NK-92 (cell line): ENCODE results near the gene NDUFAB1.
"Not testable (repeated sequence)": the region's sequence is repeated elsewhere in the genome, so short reads cannot be mapped to it uniquely, and the experiment has no call there.

ENCODE experiments used
- DNase-seq: peaks from one replicate; lab custom pipeline; 2025; ENCODE audit not compliant: unreplicated experiment; lab: John Stamatoyannopoulos, UW

NDUFAB1 gene

GRCh38 chr16:23595951-23596720 is at the start of gene NDUFAB1:
Gene NDUFAB1, minus strand, starts transcription at chr16:23596316. Its CDS starts 26 bp downstream, at chr16:23596290.
- DNase-seq, result peak; percentile 16

GRCh38 chr16:23642246-23642774 is 46.2 kb upstream of the NDUFAB1 start:
- DNase-seq, result no peak

GRCh38 chr16:23640931-23641765 is 45.0 kb upstream of the NDUFAB1 start, which contains the start of the genes DCTN5 and PALB2:
Gene DCTN5, plus strand, starts transcription at chr16:23641466. Its CDS starts 77 bp downstream, at chr16:23641543.
Gene PALB2, minus strand, starts transcription at chr16:23641310. Its CDS starts 153 bp downstream, at chr16:23641157.
- peak; percentile 25 for DNase-seq

- DNase-seq, result no peak
Observed at GRCh38 chr16:23640615-23640930, 44.5 kb upstream of the NDUFAB1 start.

- no peak for DNase-seq
Observed at GRCh38 chr16:23635958-23636357, 39.8 kb upstream of the NDUFAB1 start.

- DNase-seq, result no peak
Observed at GRCh38 chr16:23634461-23635036, 38.4 kb upstream of the NDUFAB1 start.

GRCh38 chr16:23631874-23632273 is 35.8 kb upstream of the NDUFAB1 start:
- not testable (repeated sequence) for DNase-seq

GRCh38 chr16:23629516-23629915 is 33.4 kb upstream of the NDUFAB1 start:
- no peak for DNase-seq

- no peak for DNase-seq
Observed at GRCh38 chr16:23624092-23624491, 28.0 kb upstream of the NDUFAB1 start.

GRCh38 chr16:23615805-23616204 is 19.7 kb upstream of the NDUFAB1 start:
- DNase-seq, result no peak

- no peak for DNase-seq
Observed at GRCh38 chr16:23611936-23612335, 15.8 kb upstream of the NDUFAB1 start.

- DNase-seq, result not testable (repeated sequence)
Observed at GRCh38 chr16:23610905-23611304, 14.8 kb upstream of the NDUFAB1 start.

- DNase-seq, result no peak
Observed at GRCh38 chr16:23609929-23610328, 13.8 kb upstream of the NDUFAB1 start.

- DNase-seq, result no peak
Observed at GRCh38 chr16:23608194-23608593, 12.1 kb upstream of the NDUFAB1 start.

GRCh38 chr16:23607726-23608125 is 11.6 kb upstream of the NDUFAB1 start:
- no peak for DNase-seq

- DNase-seq, result no peak
Observed at GRCh38 chr16:23597003-23597756, 1.1 kb upstream of the NDUFAB1 start.

- DNase-seq, result no peak
Observed at GRCh38 chr16:23595246-23595950, 718 bp downstream of the NDUFAB1 start.

- no peak for DNase-seq
Observed at GRCh38 chr16:23594186-23594585, 1.9 kb downstream of the NDUFAB1 start.

- DNase-seq, result no peak
Observed at GRCh38 chr16:23590181-23590580, 5.9 kb downstream of the NDUFAB1 start.

GRCh38 chr16:23587726-23588125 is 8.4 kb downstream of the NDUFAB1 start:
- no peak for DNase-seq
